H1 (cell line): ENCODE measurements around the gene ABHD15. TPM values are rescaled to one million over a fixed set of nuclear protein-coding genes. Genes with fewer than 3 reads are reported as not detected.

Experiments
- CTCF ChIA-PET: fragments of 300-600 bp; sonication (Branson Sonifier 250); formaldehyde crosslinking; loops from one replicate; lab custom pipeline; 2021; ENCODE audit not compliant: partially characterized antibody; lab: Charles Lee
- POLR2A ChIA-PET: fragments of 300-600 bp; sonication (Branson Sonifier 250); formaldehyde crosslinking; loops from one replicate; lab custom pipeline; 2021; ENCODE audit warnings: inconsistent platforms; ENCODE audit not compliant: partially characterized antibody; lab: Charles Lee
- DNase-seq, 2 experiments: peaks; one replicate each; pipeline versions ENCODE4 v3.0.0 to v3.0.0-alpha.2; 2010 to 2022; ENCODE audit warnings: low spot score in 2 of 2, low read depth in 1 of 2, mixed read lengths in 1 of 2
- FAIRE-seq: peaks from 2 replicates; lab custom pipeline; 2011; peaks lifted over from hg19 to GRCh38; lab: Jason Lieb, UNC
- H2AFZ ChIP-seq: 2 replicates; pipeline ENCODE4 v1.8.1; 2012; ENCODE audit warnings: low read length, inconsistent platforms
- H2AK5ac ChIP-seq: 2 replicates; pipeline ENCODE4 v1.6.1; 2013; ENCODE audit warnings: low read depth, low read length
- H2BK120ac ChIP-seq: replicated peaks from 2 replicates; pipeline ENCODE3; 2013; ENCODE audit warnings: low read depth, low read length, inconsistent platforms
- H2BK12ac ChIP-seq: 2 replicates; pipeline ENCODE4 v1.6.1; 2013; ENCODE audit warnings: low read depth, low read length
- H2BK15ac ChIP-seq: 2 replicates; pipeline ENCODE4 v1.6.1; 2013; ENCODE audit warnings: low read length
- H2BK20ac ChIP-seq: 2 replicates; pipeline ENCODE4 v1.6.1; 2013; ENCODE audit warnings: low read length
- H2BK5ac ChIP-seq: 2 replicates; pipeline ENCODE4 v1.6.1; 2013; ENCODE audit warnings: low read depth, low read length
- H3K14ac ChIP-seq: 2 replicates; pipeline ENCODE4 v1.6.1; 2013; ENCODE audit warnings: inconsistent platforms; ENCODE audit not compliant: insufficient read length
- H3K18ac ChIP-seq: 2 replicates; pipeline ENCODE4 v1.6.1; 2013; ENCODE audit warnings: low read length; ENCODE audit errors: extremely low read depth
- H3K23ac ChIP-seq: 2 replicates; pipeline ENCODE4 v1.6.1; 2013; ENCODE audit warnings: inconsistent platforms; ENCODE audit not compliant: insufficient read length
- H3K23me2 ChIP-seq: 2 replicates; pipeline ENCODE4 v1.6.1; 2013; ENCODE audit warnings: low read depth, low read length
- H3K27ac ChIP-seq: 2 replicates; pipeline ENCODE4 v1.6.1; 2011; ENCODE audit warnings: low read depth, low read length, inconsistent platforms
- H3K27me3 ChIP-seq, 4 experiments: replicated peaks in 1 of 4; 1 replicate in 1 of 4; 2 replicates in 3 of 4; pipeline versions ENCODE4 v1.6.1 to v1.8.1; 2011 to 2013; ENCODE audit warnings: low read length in 3 of 4, mild to moderate bottlenecking in 3 of 4, inconsistent platforms in 2 of 4, mixed read lengths in 2 of 4, moderate library complexity in 1 of 4; ENCODE audit not compliant: control insufficient read depth in 3 of 4, insufficient read depth in 3 of 4; ENCODE audit errors: extremely low read depth in 1 of 4
- H3K36me3 ChIP-seq, 4 experiments: 2 replicates each; pipeline versions ENCODE4 v1.6.1 to v1.8.1; 2011 to 2013; ENCODE audit warnings: mild to moderate bottlenecking in 4 of 4, low read length in 3 of 4, moderate library complexity in 2 of 4, control low read depth in 1 of 4, inconsistent platforms in 1 of 4; ENCODE audit not compliant: insufficient read depth in 4 of 4, control insufficient read depth in 2 of 4
- H3K4ac ChIP-seq: replicated peaks from 2 replicates; pipeline ENCODE3; 2013; ENCODE audit warnings: low read length, low read depth, mixed read lengths, inconsistent platforms; ENCODE audit not compliant: insufficient read length
- H3K4me1 ChIP-seq, 4 experiments: replicated peaks in 1 of 4; 1 replicate in 1 of 4; 2 replicates in 3 of 4; pipeline versions ENCODE4 v1.6.1 to v1.8.1; 2011 to 2013; ENCODE audit warnings: low read length in 3 of 4, inconsistent platforms in 2 of 4, mixed read lengths in 1 of 4; ENCODE audit not compliant: insufficient read depth in 4 of 4, control insufficient read depth in 3 of 4
- H3K4me2 ChIP-seq, 2 experiments: 2 replicates each; pipeline versions ENCODE4 v1.6.1 to v1.8.1; 2011 to 2013; ENCODE audit warnings: low read depth in 2 of 2, low read length in 2 of 2, control low read depth in 1 of 2, inconsistent platforms in 1 of 2, mild to moderate bottlenecking in 1 of 2; ENCODE audit not compliant: insufficient read depth in 1 of 2
- H3K4me3 ChIP-seq, 4 experiments: fragments of 200-600, 300-600 bp in 1 of 4; sonication (generic), shearing (Covaris generic), sonication (Bioruptor Twin) in 1 of 4; 2 replicates each; pipeline versions ENCODE4 v1.5.1 to v1.8.1; 2011 to 2016; ENCODE audit warnings: low read length in 4 of 4, low read depth in 3 of 4, control low read depth in 2 of 4, inconsistent platforms in 2 of 4, mild to moderate bottlenecking in 2 of 4, mixed read lengths in 1 of 4, moderate library complexity in 1 of 4; ENCODE audit not compliant: insufficient read depth in 2 of 4; ENCODE audit errors: extremely low read depth in 1 of 4
- H3K56ac ChIP-seq: replicated peaks from 2 replicates; pipeline ENCODE3; 2013; ENCODE audit warnings: low read depth, mild to moderate bottlenecking, mixed read lengths, low read length, inconsistent platforms; ENCODE audit not compliant: insufficient read length
- H3K79me1 ChIP-seq: 2 replicates; pipeline ENCODE4 v1.6.1; 2013; ENCODE audit warnings: low read depth, low read length, control low read depth
- H3K79me2 ChIP-seq, 2 experiments: 2 replicates each; pipeline versions ENCODE4 v1.6.1 to v1.8.1; 2012 to 2013; ENCODE audit warnings: low read length in 2 of 2, mild to moderate bottlenecking in 2 of 2, inconsistent platforms in 1 of 2; ENCODE audit not compliant: insufficient read depth in 2 of 2, control insufficient read depth in 1 of 2
- H3K9ac ChIP-seq, 4 experiments: replicated peaks in 1 of 4; 1 replicate in 1 of 4; 2 replicates in 3 of 4; pipeline versions ENCODE4 v1.6.1 to v1.8.1; 2011 to 2013; ENCODE audit warnings: low read depth in 3 of 4, low read length in 3 of 4, control low read depth in 2 of 4, mild to moderate bottlenecking in 2 of 4, moderate library complexity in 2 of 4, inconsistent platforms in 1 of 4; ENCODE audit errors: extremely low read depth in 1 of 4
- H3K9me3 ChIP-seq, 2 experiments: 2 replicates each; pipeline versions ENCODE4 v1.6.1 to v1.8.1; 2012 to 2013; ENCODE audit warnings: mild to moderate bottlenecking in 2 of 2, moderate library complexity in 2 of 2, control low read depth in 1 of 2, inconsistent platforms in 1 of 2, low read depth in 1 of 2, low read length in 1 of 2, mixed read lengths in 1 of 2; ENCODE audit not compliant: insufficient read depth in 2 of 2
- H4K20me1 ChIP-seq, 2 experiments: replicated peaks in 1 of 2; 2 replicates each; pipeline versions ENCODE3 to v1.8.1; 2011 to 2013; ENCODE audit warnings: inconsistent platforms in 2 of 2, low read length in 2 of 2, mild to moderate bottlenecking in 1 of 2; ENCODE audit not compliant: insufficient read depth in 2 of 2, control insufficient read depth in 1 of 2
- H4K5ac ChIP-seq: 2 replicates; pipeline ENCODE4 v1.6.1; 2013; ENCODE audit warnings: low read length, low read depth, mixed read lengths, inconsistent platforms; ENCODE audit not compliant: insufficient read length
- H4K8ac ChIP-seq: 2 replicates; pipeline ENCODE4 v1.8.0; 2013; ENCODE audit warnings: mild to moderate bottlenecking, moderate library complexity, low read length, inconsistent platforms; ENCODE audit not compliant: insufficient read depth; ENCODE audit errors: extremely low read depth
- H4K91ac ChIP-seq: replicated peaks from 2 replicates; pipeline ENCODE3; 2013; ENCODE audit warnings: low read length, mixed read lengths, inconsistent platforms; ENCODE audit not compliant: insufficient read length
- CBX5 ChIP-seq: fragments of 300-800, 300-1000 bp; sonication (generic); IDR thresholded peaks from 2 replicates; pipeline ENCODE4 v1.7.1; 2016; ENCODE audit warnings: antibody characterized with exemption, low read length, low read depth
- CREB1 ChIP-seq: IDR thresholded peaks from 2 replicates; pipeline ENCODE4 v1.6.1; 2012; ENCODE audit warnings: inconsistent platforms
- HDAC2 ChIP-seq, 2 experiments: fragments of 300-600 bp in 1 of 2; sonication (generic) in 1 of 2; IDR thresholded peaks; 2 replicates each; pipeline ENCODE4 v1.6.1; 2011 to 2012; ENCODE audit warnings: low read depth in 2 of 2, low read length in 2 of 2, mild to moderate bottlenecking in 2 of 2, moderate library complexity in 2 of 2, borderline replicate concordance in 1 of 2, inconsistent platforms in 1 of 2
- NRF1 ChIP-seq: IDR thresholded peaks from 2 replicates; pipeline ENCODE4 v1.6.1; 2011; ENCODE audit warnings: mild to moderate bottlenecking, low read depth, low read length, improper control_type of control experiment
- PHF8 ChIP-seq: fragments of 200-600 bp; sonication (generic); conservative IDR thresholded peaks from 2 replicates; pipeline ENCODE4 v1.7.1; 2012; ENCODE audit warnings: low read depth, mild to moderate bottlenecking, inconsistent platforms, low read length, moderate library complexity
- POLR2AphosphoS5 ChIP-seq: IDR thresholded peaks from 2 replicates; pipeline ENCODE4 v1.6.1; 2011; ENCODE audit warnings: low read depth, low read length
- RFX5 ChIP-seq: IDR thresholded peaks from 2 replicates; pipeline ENCODE4 v1.6.1; 2011; ENCODE audit warnings: low read depth, low read length, improper control_type of control experiment, borderline replicate concordance
- SAP30 ChIP-seq: fragments of 300-600 bp; sonication (generic); IDR thresholded peaks from 2 replicates; pipeline ENCODE4 v1.7.1; 2012; ENCODE audit warnings: low read length, moderate library complexity, mild to moderate bottlenecking, inconsistent platforms; ENCODE audit not compliant: insufficient read depth, insufficient replicate concordance
- SIX5 ChIP-seq: IDR thresholded peaks from 2 replicates; pipeline ENCODE4 v1.6.1; 2011; ENCODE audit warnings: mild to moderate bottlenecking, low read depth, low read length
- TAF7 ChIP-seq: optimal IDR thresholded peaks from 2 replicates; pipeline ENCODE3; 2011; ENCODE audit warnings: low read depth, mild to moderate bottlenecking, inconsistent platforms, low read length, moderate library complexity, borderline replicate concordance
- TBP ChIP-seq: IDR thresholded peaks from 2 replicates; pipeline ENCODE4 v1.6.1; 2011; ENCODE audit warnings: low read depth, low read length, improper control_type of control experiment
- WGBS, 2 experiments: shearing (Covaris generic) in 1 of 2; methylation state at CpG; one replicate each; pipeline versions ENCODE4 v1.1.6 to v1.1.7; 2013 to 2015; ENCODE audit warnings: low lambda C conversion rate in 2 of 2, mixed read lengths in 2 of 2, inconsistent platforms in 1 of 2, low coverage in 1 of 2, missing lambda C conversion rate in 1 of 2; ENCODE audit not compliant: insufficient replicate concordance in 2 of 2, insufficient coverage in 1 of 2, insufficient read length in 1 of 2; ENCODE audit errors: extremely low coverage in 1 of 2, missing lambda C conversion rate in 1 of 2; 5-methylcytosine and 5-hydroxymethylcytosine counted together
- polyA plus RNA-seq, 7 experiments: library from polyadenylated mRNA; depleted of rRNA in 3 of 7; stranded (reverse) in 5 of 7; unstranded in 2 of 7; fragments of >200 nt in 5 of 7; fragments of 200-250 nt in 2 of 7; gene quantifications; 1 replicate in 5 of 7; 2 replicates in 1 of 7; 4 replicates in 1 of 7; pipeline versions ENCODE4 v1.2.1 to v1.2.3, GENCODE V29; 2011 to 2013; ENCODE audit warnings: missing spikeins in 2 of 7, mixed read lengths in 2 of 7
- total RNA-seq: library from RNA; stranded (reverse); fragmentation: NEBNext Ultra II Directional; extraction: Animal tissue kit (Norgen Biotek cat#: 25700); gene quantifications from 2 replicates; pipeline ENCODE4 v1.2.1, GENCODE V29; 2021

ABHD15 gene
- total and polyA plus RNA-seq, 2 of the 8 experiments (the other 6 are each of a cell fraction or from before 2014, with no cell fraction given): 0.88 to 1.7 TPM

DNA sequence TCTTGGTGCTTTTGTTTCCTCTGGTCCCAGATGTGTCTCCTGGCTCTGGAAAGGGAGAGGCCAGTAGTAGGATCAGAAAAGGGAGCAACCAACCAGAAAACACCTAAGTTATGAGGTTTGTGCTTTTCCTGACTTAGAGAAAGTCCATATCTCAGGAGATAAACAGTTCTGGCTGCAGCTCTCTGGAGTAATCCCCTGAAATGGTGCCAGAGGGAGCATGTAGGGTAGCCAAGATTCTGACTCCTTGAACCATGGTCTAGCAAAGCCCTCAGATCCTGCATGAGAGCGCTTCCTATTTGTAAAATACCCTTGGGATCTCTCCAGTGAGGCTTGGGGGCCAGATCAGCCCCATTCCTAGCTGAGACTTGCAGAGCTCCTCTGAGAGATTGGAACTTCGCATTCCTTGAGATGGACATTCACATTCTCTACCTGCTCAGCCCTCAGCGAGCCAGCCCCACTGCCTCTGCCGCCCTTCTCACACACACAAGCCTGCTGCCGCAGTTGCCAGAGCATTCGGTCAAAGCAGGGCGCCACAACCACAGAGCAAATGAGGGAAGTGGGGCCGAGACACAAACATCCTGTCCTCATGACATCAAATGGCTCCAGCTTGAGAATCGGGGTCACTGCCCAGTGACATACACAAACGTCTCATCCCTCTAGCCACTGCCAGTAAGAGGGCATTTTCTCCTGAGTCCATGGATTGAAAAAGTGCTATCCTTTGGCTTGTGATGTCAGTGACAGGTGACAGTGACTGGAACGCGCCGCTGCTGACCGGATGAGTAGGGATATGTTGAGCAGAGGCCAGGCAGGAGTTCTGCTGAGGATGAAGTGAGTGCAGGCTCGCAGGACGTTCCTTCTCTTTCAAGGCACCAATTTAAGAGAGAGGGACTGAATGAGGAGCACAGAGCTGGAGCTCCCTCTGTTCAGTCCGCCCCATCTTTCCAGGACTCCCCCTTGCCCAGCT is 5.0 kb downstream of the ABHD15 start:
- Histone ChIP-seq H3K23ac (no peak overlapping the region), H3K79me2 (no peaks in the 10 kb centered on the region), H3K4me2 (no peak overlapping the region), H3K79me1 (no peaks in the 10 kb centered on the region), H2BK5ac (no peak overlapping the region; the same call in 1 of the 2 replicates), H3K4me1 (peaks cover 0 to 7% (median 6%) of the 10 kb centered on the region in 4 experiments; a peak in 4 of 7 replicates), H2BK15ac (no peak overlapping the region), H2AK5ac (no peak overlapping the region), H3K4ac (no peak overlapping the region), H4K20me1 (peaks cover 0 to 2% of the 10 kb centered on the region in 2 experiments), H4K5ac (no peak overlapping the region), H2BK12ac (no peak overlapping the region), H3K14ac (no peak overlapping the region), H3K4me3 (no peak overlapping the region), H2BK20ac (no peak overlapping the region), H3K18ac (no peak overlapping the region), H3K27me3 (peaks cover 11 to 28% (median 23%) of the 10 kb centered on the region in 4 experiments), H3K23me2 (peaks cover 11% of the 10 kb centered on the region; the same call in 1 of the 2 replicates), H2BK120ac (no peak overlapping the region), H3K9ac (no peak overlapping the region), H3K9me3 (no peaks in the 10 kb centered on the region), H3K27ac (no peak overlapping the region), H3K36me3 (no peaks in the 10 kb centered on the region), H4K91ac (no peak overlapping the region), H4K8ac (no peak overlapping the region), H2AFZ (no peak overlapping the region), H3K56ac (no peak overlapping the region)
- DNase-seq (no peak), FAIRE-seq (no peak)
- ChIA-PET CTCF (interaction anchor here (0.7 to 3.2 kb wide), 5 partner anchors 9 to 374 kb away, joined by 3 to 15 read pairs (median 4); no protein-coding TSS in a partner anchor), POLR2A (interaction anchor here (0.6 to 1.0 kb wide), 2 partner anchors 171 to 269 kb away, joined by 3 read pairs; partner anchors contain the start of gene TAOK1)
- WGBS, 2 experiments: 89% methylated on average over 17 of the region's 17 CpGs; no CpG with 5 or more reads in 1 of the 2 experiments
- no peak for TF ChIP-seq SIX5
- no peak for TF ChIP-seq CBX5
- no peak for TF ChIP-seq TAF7
- TF ChIP-seq RFX5: no peak
- no peak for TF ChIP-seq TBP
- no peak for TF ChIP-seq POLR2AphosphoS5
- no peak for TF ChIP-seq CREB1
- no peak for TF ChIP-seq PHF8
- no peak for TF ChIP-seq NRF1
- no peak for TF ChIP-seq SAP30
- TF ChIP-seq HDAC2 (IDR thresholded peaks at IDR 0.05; ENCODE audit: borderline replicate concordance in 1 of 2, low read depth in 2 of 2, low read length in 2 of 2): no peak
